Measurements from ENCODE around the gene CPZ.

DNA sequence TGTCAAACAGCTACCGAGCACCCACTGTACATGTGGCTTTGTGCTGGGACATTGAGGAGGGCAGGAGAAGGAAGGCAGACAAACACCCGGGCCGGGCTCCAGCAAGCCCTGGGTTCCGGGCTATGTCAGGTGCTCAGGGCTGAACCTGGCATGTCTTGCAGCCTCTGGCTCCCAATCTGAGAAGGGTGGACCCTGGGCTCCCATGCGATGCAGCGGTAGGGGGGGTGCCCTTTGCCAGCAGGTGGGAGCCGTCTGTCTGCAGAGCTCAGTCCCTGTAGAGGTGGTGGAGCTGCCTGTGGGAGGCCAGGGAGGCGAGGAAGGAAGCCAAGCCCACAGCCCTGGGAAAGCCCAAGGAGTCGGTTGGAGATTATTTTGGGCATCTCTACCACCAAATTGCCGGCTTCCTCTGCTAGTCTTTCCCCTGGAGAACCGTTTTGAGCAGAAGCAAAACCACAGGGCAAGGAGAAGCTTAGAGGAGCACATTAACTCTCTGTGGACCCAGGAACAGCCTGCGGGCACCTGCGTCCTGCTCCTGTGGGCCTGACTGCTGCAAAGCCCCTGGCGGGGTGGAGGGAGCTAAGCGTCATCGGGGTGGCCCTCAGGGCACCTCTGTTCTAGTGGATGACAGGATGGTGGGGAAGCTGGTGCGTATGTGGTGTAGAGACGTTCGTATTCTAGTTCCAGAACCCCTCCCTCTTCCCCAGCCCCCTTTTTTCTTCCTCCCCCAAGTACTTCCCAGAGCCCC, 10.3 kb downstream of the CPZ start:
- TF ChIP-seq EZH2 (IDR thresholded peaks at IDR 0.05; ENCODE audit: insufficient read depth, poor library complexity, severe bottlenecking) (no peak), EZH2phosphoT487 (IDR thresholded peaks at IDR 0.05; ENCODE audit: insufficient read depth, low read depth) (no peak)
